ENCODE data around the gene C2CD4A. TPM values are rescaled to one million over a fixed set of nuclear protein-coding genes. Genes with fewer than 3 reads are reported as not detected.

C2CD4A gene
- total and polyA plus RNA-seq, 9 of the 15 experiments (the other 6 are each of a cell fraction or from before 2014, with no cell fraction given): not detected

GRCh38 chr15:62083194-62084154, 16.7 kb downstream of the C2CD4A start:
- ChIA-PET CTCF (ENCODE audit: low intra/inter-chr PET ratio) (no interaction called here), POLR2A (interaction anchor here (0.6 to 1.4 kb wide), 2 partner anchors 9 to 535 kb away, joined by 3 to 4 read pairs; no protein-coding TSS in a partner anchor)
- Histone ChIP-seq H3K9ac (ENCODE audit: insufficient read depth in 1 of 2, low read depth in 2 of 2, low read length in 2 of 2) (no peak overlapping the region), H2AFZ (ENCODE audit: low read depth, low read length) (no peak overlapping the region), H3K9me3 (replicated peaks; ENCODE audit: control insufficient read depth, insufficient read depth, low read depth, low read length) (no peaks in the 10 kb centered on the region), H4K20me1 (replicated peaks; ENCODE audit: control insufficient read depth, insufficient read depth, low read length) (no peaks in the 10 kb centered on the region; the same call in 1 of the 2 replicates), H3K9me1 (ENCODE audit: control insufficient read depth, insufficient read depth, low read length) (no peaks in the 10 kb centered on the region), H3K79me2 (ENCODE audit: control insufficient read depth, insufficient read depth, low read length) (no peaks in the 10 kb centered on the region), H3K27me3 (ENCODE audit: control insufficient read depth in 2 of 2, insufficient read depth in 2 of 2, low read length in 2 of 2) (no peaks in the 10 kb centered on the region), H3K4me2 (ENCODE audit: insufficient read depth, low read length) (no peak overlapping the region), H3K4me3 (no peak overlapping the region), H3K4me1 (replicated peaks in 1 of 2; ENCODE audit: control insufficient read depth in 2 of 2, insufficient read depth in 2 of 2, low read length in 2 of 2) (no peaks in the 10 kb centered on the region), H3K36me3 (ENCODE audit: control insufficient read depth, insufficient read depth, low read length) (no peaks in the 10 kb centered on the region), H3K27ac (ENCODE audit: extremely low read depth, low read depth, low read length) (no peak overlapping the region)
- intact Hi-C loops (cut with micrococcal nuclease): loop anchor here (10.0 kb wide), 2 partner anchors 161 to 221 kb away; no protein-coding TSS in a partner anchor
- no peak for FAIRE-seq
- in situ Hi-C loops (cut with MboI): no loop called here
- DNase-seq (ENCODE audit: extremely low read depth in 1 of 4, low spot score in 3 of 4): no peak
- WGBS (ENCODE audit: insufficient coverage, low coverage, missing lambda C conversion rate): 5% methylated on average over 9 of the region's 9 CpGs
- no TSS peak for BruUV-seq (replicated peaks)
- no peak for ATAC-seq
- TF ChIP-seq CBFA2T3 (IDR thresholded peaks at IDR 0.05) (peak; percentile 30; the same call in 1 of the 2 replicates), RAD21 (CRISPR knock-in tag; conservative IDR thresholded peaks at IDR 0.05 in 1 of 2, IDR thresholded peaks at IDR 0.05 in 1 of 2) (peak; percentile 34 to 49), MNT (conservative IDR thresholded peaks at IDR 0.05) (no peak), GABPB1 (CRISPR knock-in tag; IDR thresholded peaks at IDR 0.05) (no peak), CTCF (IDR thresholded peaks at IDR 0.05 in 2 of 3, conservative IDR thresholded peaks at IDR 0.05 in 1 of 3; ENCODE audit: insufficient read depth in 2 of 3, low read depth in 1 of 3, low read length in 3 of 3) (peak in 1 of 3 experiments; percentile 39; a peak in 2 of 6 replicates)
- TF ChIP-seq, protein P1, sequence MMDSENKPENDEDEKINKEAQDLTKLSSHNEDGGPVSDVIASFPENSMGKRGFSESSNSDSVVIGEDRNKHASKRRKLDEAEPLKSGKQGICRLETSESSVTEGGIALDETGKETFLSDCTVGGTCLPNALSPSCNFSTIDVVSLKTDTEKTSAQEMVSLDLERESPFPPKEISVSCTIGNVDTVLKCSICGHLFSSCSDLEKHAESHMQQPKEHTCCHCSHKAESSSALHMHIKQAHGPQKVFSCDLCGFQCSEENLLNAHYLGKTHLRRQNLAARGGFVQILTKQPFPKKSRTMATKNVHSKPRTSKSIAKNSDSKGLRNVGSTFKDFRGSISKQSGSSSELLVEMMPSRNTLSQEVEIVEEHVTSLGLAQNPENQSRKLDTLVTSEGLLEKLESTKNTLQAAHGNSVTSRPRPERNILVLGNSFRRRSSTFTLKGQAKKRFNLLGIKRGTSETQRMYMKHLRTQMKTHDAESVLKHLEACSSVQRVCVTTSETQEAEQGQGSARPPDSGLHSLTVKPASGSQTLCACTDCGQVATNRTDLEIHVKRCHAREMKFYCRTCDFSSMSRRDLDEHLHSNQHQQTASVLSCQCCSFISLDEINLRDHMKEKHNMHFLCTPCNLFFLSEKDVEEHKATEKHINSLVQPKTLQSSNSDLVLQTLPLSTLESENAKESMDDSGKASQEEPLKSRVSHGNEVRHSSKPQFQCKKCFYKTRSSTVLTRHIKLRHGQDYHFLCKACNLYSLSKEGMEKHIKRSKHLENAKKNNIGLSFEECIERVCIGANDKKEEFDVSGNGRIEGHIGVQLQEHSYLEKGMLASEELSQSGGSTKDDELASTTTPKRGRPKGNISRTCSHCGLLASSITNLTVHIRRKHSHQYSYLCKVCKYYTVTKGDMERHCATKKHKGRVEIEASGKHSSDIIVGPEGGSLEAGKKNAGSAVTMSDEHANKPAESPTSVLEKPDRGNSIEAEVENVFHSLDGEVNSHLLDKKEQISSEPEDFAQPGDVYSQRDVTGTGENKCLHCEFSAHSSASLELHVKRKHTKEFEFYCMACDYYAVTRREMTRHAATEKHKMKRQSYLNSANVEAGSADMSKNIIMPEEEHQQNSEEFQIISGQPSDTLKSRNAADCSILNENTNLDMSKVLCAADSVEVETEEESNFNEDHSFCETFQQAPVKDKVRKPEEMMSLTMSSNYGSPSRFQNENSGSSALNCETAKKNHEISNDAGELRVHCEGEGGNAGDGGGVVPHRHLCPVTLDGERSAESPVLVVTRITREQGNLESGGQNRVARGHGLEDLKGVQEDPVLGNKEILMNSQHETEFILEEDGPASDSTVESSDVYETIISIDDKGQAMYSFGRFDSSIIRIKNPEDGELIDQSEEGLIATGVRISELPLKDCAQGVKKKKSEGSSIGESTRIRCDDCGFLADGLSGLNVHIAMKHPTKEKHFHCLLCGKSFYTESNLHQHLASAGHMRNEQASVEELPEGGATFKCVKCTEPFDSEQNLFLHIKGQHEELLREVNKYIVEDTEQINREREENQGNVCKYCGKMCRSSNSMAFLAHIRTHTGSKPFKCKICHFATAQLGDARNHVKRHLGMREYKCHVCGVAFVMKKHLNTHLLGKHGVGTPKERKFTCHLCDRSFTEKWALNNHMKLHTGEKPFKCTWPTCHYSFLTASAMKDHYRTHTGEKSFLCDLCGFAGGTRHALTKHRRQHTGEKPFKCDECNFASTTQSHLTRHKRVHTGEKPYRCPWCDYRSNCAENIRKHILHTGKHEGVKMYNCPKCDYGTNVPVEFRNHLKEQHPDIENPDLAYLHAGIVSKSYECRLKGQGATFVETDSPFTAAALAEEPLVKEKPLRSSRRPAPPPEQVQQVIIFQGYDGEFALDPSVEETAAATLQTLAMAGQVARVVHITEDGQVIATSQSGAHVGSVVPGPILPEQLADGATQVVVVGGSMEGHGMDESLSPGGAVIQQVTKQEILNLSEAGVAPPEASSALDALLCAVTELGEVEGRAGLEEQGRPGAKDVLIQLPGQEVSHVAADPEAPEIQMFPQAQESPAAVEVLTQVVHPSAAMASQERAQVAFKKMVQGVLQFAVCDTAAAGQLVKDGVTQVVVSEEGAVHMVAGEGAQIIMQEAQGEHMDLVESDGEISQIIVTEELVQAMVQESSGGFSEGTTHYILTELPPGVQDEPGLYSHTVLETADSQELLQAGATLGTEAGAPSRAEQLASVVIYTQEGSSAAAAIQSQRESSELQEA (IDR thresholded peaks at IDR 0.05; ENCODE audit: low read depth): no peak

All from K562 (cell line).